ENCODE results near the gene FLNA. TPM values are rescaled to one million over a fixed set of nuclear protein-coding genes. Genes with fewer than 3 reads are reported as not detected.

Gene FLNA
- polyA plus RNA-seq, 1 donor from 2014 or later = 84.9 TPM

GRCh38 chrX:154402622-154403127 lies 28.2 kb upstream of the FLNA start:
- Histone ChIP-seq H2AFZ (ENCODE audit: low read depth, low read length) (no peak overlapping the region), H3F3A (ENCODE audit: insufficient read depth, low read length, poor library complexity, severe bottlenecking) (no peaks in the 10 kb centered on the region), H3K9me3 (ENCODE audit: low read length) (no peaks in the 10 kb centered on the region), H3K79me2 (replicated peaks; ENCODE audit: insufficient read depth, low read length) (peaks cover 4% of the 10 kb centered on the region), H3K9me2 (ENCODE audit: insufficient read depth, low read length) (no peaks in the 10 kb centered on the region), H3K9ac (ENCODE audit: low read length) (no peak overlapping the region), H4K20me1 (ENCODE audit: insufficient read depth) (peaks cover 5% of the 10 kb centered on the region), H3K4me3 (ENCODE audit: low read length) (no peak overlapping the region), H3K27me3 (ENCODE audit: insufficient read depth, low read depth, low read length) (no peaks in the 10 kb centered on the region), H3K4me2 (ENCODE audit: low read length) (no peak overlapping the region), H3K36me3 (ENCODE audit: insufficient read depth, low read length) (no peaks in the 10 kb centered on the region), H3K27ac (ENCODE audit: low read length) (no peak overlapping the region)
- no peak for TF ChIP-seq SMC3 (conservative IDR thresholded peaks at IDR 0.05; ENCODE audit: poor library complexity)
- no peak for TF ChIP-seq CTCF (IDR thresholded peaks at IDR 0.05; ENCODE audit: poor library complexity, severe bottlenecking)
- no peak for TF ChIP-seq TAF1 (IDR thresholded peaks at IDR 0.05; ENCODE audit: low read depth)
- TF ChIP-seq POLR2AphosphoS5 (IDR thresholded peaks at IDR 0.05) = no peak
- no peak for TF ChIP-seq EP300 (conservative IDR thresholded peaks at IDR 0.05; ENCODE audit: poor library complexity, severe bottlenecking)
- no peak for TF ChIP-seq MXI1 (conservative IDR thresholded peaks at IDR 0.05; ENCODE audit: poor library complexity, severe bottlenecking)
- no peak for TF ChIP-seq REST (IDR thresholded peaks at IDR 0.05; ENCODE audit: borderline replicate concordance)
- TF ChIP-seq EZH2 (IDR thresholded peaks at IDR 0.05; ENCODE audit: borderline replicate concordance, insufficient read depth, low read length, poor library complexity, severe bottlenecking) = no peak
- no peak for TF ChIP-seq RAD21 (conservative IDR thresholded peaks at IDR 0.05)

GRCh38 chrX:154401918-154402621 lies 27.6 kb upstream of the FLNA start:
- H3K79me2 ChIP-seq (replicated peaks; ENCODE audit: insufficient read depth, low read length) = peaks cover 4% of the 10 kb centered on the region
- no peaks in the 10 kb centered on the region for H3K9me3 ChIP-seq (ENCODE audit: low read length)
- H3K9me2 ChIP-seq (ENCODE audit: insufficient read depth, low read length) = no peaks in the 10 kb centered on the region
- H2AFZ ChIP-seq (ENCODE audit: low read depth, low read length) = no peak overlapping the region
- H3K27me3 ChIP-seq (ENCODE audit: insufficient read depth, low read depth, low read length) = no peaks in the 10 kb centered on the region
- H3K4me3 ChIP-seq (ENCODE audit: low read length) = no peak overlapping the region
- no peaks in the 10 kb centered on the region for H3F3A ChIP-seq (ENCODE audit: insufficient read depth, low read length, poor library complexity, severe bottlenecking)
- no peak overlapping the region for H3K9ac ChIP-seq (ENCODE audit: low read length)
- H3K36me3 ChIP-seq (ENCODE audit: insufficient read depth, low read length) = no peaks in the 10 kb centered on the region
- no peak overlapping the region for H3K4me2 ChIP-seq (ENCODE audit: low read length)
- H3K27ac ChIP-seq (ENCODE audit: low read length) = no peak overlapping the region
- no peak for TF ChIP-seq SMC3 (conservative IDR thresholded peaks at IDR 0.05; ENCODE audit: poor library complexity)
- no peak for TF ChIP-seq REST (IDR thresholded peaks at IDR 0.05; ENCODE audit: borderline replicate concordance)
- no peak for TF ChIP-seq RAD21 (conservative IDR thresholded peaks at IDR 0.05)
- no peak for TF ChIP-seq EP300 (conservative IDR thresholded peaks at IDR 0.05; ENCODE audit: poor library complexity, severe bottlenecking)
- TF ChIP-seq MXI1 (conservative IDR thresholded peaks at IDR 0.05; ENCODE audit: poor library complexity, severe bottlenecking) = no peak
- TF ChIP-seq CTCF (IDR thresholded peaks at IDR 0.05; ENCODE audit: poor library complexity, severe bottlenecking) = no peak
- no peak for TF ChIP-seq POLR2AphosphoS5 (IDR thresholded peaks at IDR 0.05)
- no peak for TF ChIP-seq EZH2 (IDR thresholded peaks at IDR 0.05; ENCODE audit: borderline replicate concordance, insufficient read depth, low read length, poor library complexity, severe bottlenecking)
- no peak for TF ChIP-seq TAF1 (IDR thresholded peaks at IDR 0.05; ENCODE audit: low read depth)
- peaks cover 5% of the 10 kb centered on the region for H4K20me1 ChIP-seq (ENCODE audit: insufficient read depth)

Data from neural cell (in vitro differentiated cells).